ENCODE data around the gene TDRD9. TPM values are rescaled to one million over a fixed set of nuclear protein-coding genes. Genes with fewer than 3 reads are reported as not detected.
"Not testable (repeated sequence)": the region's sequence is repeated elsewhere in the genome, so short reads cannot be mapped to it uniquely, and the experiment has no call there.

TDRD9 gene
- total RNA-seq, 3 donors from 2014 or later: 0.30 to 1.1 (median 0.90) TPM

DNA sequence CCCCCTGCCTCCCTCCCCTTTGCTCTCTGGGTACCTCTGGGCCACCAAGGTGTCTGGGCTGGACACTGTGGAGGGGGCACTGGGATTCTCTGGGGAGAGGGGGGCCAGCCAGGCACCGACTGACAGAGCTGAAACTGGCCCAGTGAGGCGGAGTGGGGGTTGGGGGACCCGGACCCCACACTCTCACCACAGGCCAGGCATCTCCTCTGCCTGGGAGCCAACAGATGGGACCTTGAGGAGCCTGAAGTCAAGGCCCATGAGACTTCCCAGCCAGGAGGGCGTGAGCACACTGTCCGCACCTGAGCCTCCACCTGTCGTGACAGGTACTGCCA, 41.1 kb upstream of the TDRD9 start:
- no peak for ATAC-seq
- Mint-ChIP-seq H3K4me3 (no peak overlapping the region), H3K36me3 (ENCODE audit: insufficient read depth) (no peaks in the 10 kb centered on the region), H3K9me3 (no peaks in the 10 kb centered on the region), H3K27me3 (ENCODE audit: low read depth) (no peaks in the 10 kb centered on the region), H3K4me1 (ENCODE audit: low read depth) (no peaks in the 10 kb centered on the region)
- DNase-seq: no peak

DNA sequence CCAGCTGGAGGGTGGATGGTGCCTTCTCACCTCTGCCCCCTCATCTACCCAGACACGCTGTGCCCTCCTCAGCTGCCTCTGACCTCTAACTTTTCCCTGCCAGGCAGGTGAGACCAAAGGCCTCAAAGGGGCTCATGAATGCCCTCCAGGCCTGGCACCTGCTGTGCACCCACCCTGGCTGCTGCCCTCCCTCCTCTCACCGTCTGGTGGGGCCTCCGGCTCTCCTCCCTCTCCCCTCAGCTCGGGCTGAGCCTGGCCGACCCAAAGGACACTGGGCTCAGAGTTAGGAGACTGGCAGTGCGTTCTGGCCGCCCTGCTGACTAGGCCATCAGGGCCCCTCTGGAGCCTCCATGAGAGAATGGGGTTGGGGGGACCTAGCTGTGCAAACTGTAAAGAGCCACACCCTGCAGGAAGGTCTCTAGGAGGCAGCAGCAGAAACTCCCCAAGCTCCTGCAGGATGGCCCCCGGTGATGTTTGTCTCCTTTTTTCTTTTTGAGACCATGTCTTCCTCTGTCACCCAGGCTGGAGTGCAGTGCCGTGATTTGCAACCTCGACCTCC, 40.6 kb upstream of the TDRD9 start:
- H3K36me3 Mint-ChIP-seq (ENCODE audit: insufficient read depth): no peaks in the 10 kb centered on the region
- H3K4me1 Mint-ChIP-seq (ENCODE audit: low read depth): no peaks in the 10 kb centered on the region
- H3K27me3 Mint-ChIP-seq (ENCODE audit: low read depth): no peaks in the 10 kb centered on the region
- ATAC-seq: no peak
- H3K9me3 Mint-ChIP-seq: no peaks in the 10 kb centered on the region
- DNase-seq: no peak
- H3K4me3 Mint-ChIP-seq: no peak overlapping the region

DNA sequence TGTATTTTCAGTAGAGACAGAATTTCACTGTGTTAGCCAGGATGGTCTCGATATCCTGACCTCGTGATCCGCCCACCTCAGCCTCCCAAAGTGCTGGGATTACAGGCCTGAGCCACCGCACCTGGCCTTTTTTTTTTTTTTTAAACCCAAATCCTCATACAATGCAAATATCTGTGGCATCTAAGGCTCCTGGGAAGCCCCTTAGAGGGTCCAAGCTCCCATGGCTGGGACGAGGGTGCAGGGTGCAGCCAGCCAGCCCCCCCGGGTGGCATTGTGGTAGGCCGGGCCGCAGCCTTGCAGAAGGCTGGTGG, 39.3 kb upstream of the TDRD9 start:
- H3K36me3 Mint-ChIP-seq (ENCODE audit: insufficient read depth); DNase-seq; H3K27me3 Mint-ChIP-seq (ENCODE audit: low read depth); H3K4me1 Mint-ChIP-seq (ENCODE audit: low read depth); H3K9me3 Mint-ChIP-seq; ATAC-seq; H3K4me3 Mint-ChIP-seq: not testable (repeated sequence)

DNA sequence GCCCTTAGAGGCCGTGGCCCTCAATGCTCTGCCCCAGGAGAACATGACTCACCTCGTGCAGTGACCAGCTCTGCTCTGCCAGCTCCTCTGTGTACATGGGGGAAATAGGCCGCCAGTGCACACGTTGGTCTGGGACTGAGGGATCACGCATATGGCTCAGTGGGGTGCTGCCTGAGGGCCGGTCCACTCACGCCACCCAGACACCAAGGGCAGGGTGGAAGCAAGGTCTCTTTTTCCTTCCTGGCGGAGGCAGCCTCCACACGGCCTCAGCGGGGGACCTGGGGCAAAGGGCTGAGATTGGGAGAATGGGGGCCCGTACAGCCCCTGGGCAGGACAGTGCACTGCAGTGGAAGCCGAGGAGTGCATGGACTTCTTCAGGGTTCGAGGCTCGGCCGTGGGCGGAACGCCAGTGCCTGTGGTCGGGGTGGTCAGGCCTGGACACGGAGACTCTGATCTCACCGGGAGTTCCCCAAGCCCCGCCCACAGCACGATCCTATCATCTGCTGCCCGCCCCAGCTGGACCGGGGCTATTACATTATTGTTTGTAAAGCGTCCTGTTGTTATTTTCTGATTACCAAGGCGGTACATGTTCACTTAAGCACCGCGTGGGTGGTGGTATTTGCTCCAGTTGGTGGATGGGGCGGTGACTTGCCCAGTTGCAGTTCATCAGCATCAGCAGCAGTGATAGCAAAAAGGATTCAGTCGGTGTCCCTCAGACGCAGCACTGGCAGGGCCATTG, 38.8 kb upstream of the TDRD9 start:
- ATAC-seq (no peak), DNase-seq (no peak)
- Mint-ChIP-seq H3K9me3 (no peaks in the 10 kb centered on the region), H3K27me3 (ENCODE audit: low read depth) (no peaks in the 10 kb centered on the region), H3K36me3 (ENCODE audit: insufficient read depth) (no peaks in the 10 kb centered on the region), H3K4me3 (no peak overlapping the region), H3K4me1 (ENCODE audit: low read depth) (no peaks in the 10 kb centered on the region)

DNA sequence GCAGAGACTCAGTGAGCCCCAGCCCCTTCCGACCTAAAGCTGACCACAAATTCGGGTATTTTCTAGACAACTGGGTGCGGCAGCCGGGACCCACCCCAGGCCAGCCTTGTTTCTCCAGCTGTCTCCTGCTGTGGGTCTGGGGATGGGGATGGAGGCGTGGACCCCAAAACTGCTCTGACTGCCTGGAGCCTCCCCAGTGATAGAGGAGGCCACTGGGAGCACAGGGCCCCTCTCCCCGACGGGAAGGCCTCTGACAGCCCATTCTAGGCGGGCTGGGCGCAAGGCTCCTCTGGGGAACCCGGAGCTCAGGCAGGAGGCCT, 38.2 kb upstream of the TDRD9 start:
- no peak for DNase-seq
- H3K36me3 Mint-ChIP-seq (ENCODE audit: insufficient read depth): no peaks in the 10 kb centered on the region
- H3K4me1 Mint-ChIP-seq (ENCODE audit: low read depth): no peaks in the 10 kb centered on the region
- H3K27me3 Mint-ChIP-seq (ENCODE audit: low read depth): no peaks in the 10 kb centered on the region
- H3K4me3 Mint-ChIP-seq: no peak overlapping the region
- no peak for ATAC-seq
- H3K9me3 Mint-ChIP-seq: no peaks in the 10 kb centered on the region

DNA sequence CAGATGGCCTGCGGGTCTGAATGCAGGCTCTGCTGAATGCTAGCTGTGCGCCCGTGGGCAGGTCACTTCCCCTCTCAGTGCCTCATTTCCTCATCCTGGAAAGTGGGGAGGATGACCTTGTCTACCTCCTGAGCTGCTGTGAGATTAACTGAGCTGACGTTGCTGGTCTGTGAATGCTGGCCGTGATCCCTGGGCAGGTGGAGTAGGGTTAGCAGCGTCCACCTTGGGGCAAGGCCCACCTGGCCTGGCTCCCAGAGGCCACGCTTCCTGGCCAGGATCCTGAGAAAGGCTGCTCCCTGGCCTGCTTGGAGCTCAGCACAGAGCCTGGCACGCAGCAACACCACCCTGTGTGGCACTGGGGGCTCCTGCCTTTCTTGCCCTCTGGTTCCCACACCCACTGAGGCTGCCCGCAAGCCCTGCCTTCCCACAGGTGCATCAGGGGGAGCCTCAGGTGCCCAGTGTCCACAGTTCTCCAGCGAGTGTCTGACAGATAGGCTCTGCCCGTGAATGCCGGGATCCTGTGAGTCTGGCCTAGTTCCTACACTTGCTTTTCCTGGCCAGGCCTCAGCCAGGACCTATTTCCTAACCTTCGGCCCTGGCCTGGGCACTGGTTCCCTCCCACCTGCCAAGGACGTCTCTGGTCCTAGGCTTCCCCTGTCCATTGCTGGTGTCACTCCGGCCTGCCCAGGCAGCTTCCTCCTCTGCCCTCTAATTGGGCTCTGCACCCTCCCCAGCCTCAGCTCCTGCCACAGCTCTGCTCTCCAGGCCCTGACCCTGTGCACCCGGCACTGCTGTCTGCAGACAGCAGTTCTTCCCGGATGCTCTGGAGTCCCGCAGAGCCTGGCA, 37.2 kb upstream of the TDRD9 start:
- Mint-ChIP-seq H3K4me3 (no peak overlapping the region), H3K9me3 (no peaks in the 10 kb centered on the region), H3K27me3 (ENCODE audit: low read depth) (no peaks in the 10 kb centered on the region), H3K36me3 (ENCODE audit: insufficient read depth) (no peaks in the 10 kb centered on the region), H3K4me1 (ENCODE audit: low read depth) (no peaks in the 10 kb centered on the region)
- ATAC-seq (no peak), DNase-seq (no peak)

DNA sequence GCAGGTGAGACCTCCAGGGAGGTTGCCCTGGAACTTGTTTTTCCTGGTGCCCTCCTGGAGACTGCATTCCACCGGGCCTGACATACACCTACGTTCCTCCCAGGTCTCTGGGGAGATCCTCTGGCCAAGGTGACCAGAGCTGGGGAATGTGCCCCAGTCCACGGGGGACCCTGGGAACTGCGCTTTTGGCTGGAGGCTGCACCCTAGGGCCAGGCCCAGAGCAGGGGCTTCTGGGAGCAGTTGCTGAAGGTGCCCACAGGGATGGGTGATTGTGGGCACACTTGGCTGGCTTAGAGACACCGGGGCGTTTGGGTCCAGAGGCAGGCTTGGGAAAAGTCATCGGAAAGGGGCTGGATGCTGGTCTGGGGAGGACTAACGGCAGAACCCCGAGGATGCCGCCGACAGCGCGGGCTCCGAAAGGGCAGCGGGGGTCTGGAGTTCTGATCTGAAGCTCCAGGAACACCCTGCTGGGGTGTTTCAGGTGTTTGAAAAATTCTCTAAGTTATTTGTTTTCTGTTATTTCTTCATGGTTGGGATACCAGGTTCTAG, 36.5 kb upstream of the TDRD9 start:
- no peaks in the 10 kb centered on the region for H3K36me3 Mint-ChIP-seq (ENCODE audit: insufficient read depth)
- no peak for ATAC-seq
- H3K4me1 Mint-ChIP-seq (ENCODE audit: low read depth): no peaks in the 10 kb centered on the region
- DNase-seq: no peak
- no peak overlapping the region for H3K4me3 Mint-ChIP-seq
- H3K9me3 Mint-ChIP-seq: no peaks in the 10 kb centered on the region
- H3K27me3 Mint-ChIP-seq (ENCODE audit: low read depth): no peaks in the 10 kb centered on the region

DNA sequence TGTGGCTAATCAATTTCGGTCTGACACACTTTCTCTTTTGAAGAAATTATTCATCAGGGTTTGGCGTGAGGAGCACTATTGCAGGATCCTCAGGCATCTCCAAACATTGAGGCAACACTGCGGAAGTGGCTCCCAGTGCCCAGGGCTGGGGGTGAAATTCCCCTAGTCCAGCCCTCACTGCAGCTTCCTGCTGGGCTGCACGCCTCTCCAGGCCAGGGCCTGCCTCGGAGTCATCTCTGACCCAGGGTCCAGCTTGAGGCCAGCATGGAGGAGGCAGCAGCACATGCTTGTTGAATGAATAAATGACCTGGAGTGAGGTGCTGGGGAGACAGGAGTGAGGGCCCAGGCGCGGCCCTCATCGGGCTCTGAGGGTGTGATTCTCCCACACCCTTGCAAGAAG, 36.0 kb upstream of the TDRD9 start:
- no peak for DNase-seq
- Mint-ChIP-seq H3K9me3 (no peaks in the 10 kb centered on the region), H3K4me1 (ENCODE audit: low read depth) (no peaks in the 10 kb centered on the region), H3K36me3 (ENCODE audit: insufficient read depth) (no peaks in the 10 kb centered on the region), H3K27me3 (ENCODE audit: low read depth) (no peaks in the 10 kb centered on the region), H3K4me3 (no peak overlapping the region)
- ATAC-seq: no peak

DNA sequence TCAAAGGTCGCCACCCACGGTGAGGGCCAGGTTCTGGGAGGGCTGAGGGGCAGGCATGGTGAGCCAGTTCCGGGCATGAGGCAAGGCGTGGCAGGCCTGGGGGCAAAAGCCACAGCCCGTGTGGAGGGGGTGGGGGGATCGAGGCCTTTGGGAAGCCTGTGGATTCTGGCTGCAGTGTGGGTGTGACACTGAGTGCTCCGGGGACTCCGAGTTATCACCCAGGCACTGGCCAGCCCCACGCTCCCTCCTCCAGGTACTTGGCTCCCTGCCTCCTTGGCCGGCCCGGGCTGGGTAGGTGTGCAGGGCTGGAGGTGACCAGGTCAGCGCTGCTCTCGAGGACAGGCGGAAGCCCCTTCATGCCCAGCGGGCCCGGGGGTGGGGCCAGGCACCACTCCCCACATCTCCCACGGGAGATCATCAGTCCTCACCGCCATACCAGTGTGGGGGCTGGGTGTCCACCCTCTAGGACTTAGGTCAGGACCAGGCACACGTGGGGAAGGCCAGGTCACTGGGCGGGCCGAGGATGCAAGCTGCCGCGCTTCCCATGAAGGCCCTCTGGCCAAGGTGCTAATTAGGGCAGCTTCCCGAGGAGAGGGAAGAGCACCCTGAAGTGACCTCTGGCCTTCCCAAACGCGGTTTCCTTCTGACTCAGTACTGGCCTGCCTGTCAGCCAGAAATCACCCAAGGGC, 34.1 kb upstream of the TDRD9 start:
- H3K4me1 Mint-ChIP-seq (ENCODE audit: low read depth): no peaks in the 10 kb centered on the region
- H3K4me3 Mint-ChIP-seq: no peak overlapping the region
- no peaks in the 10 kb centered on the region for H3K36me3 Mint-ChIP-seq (ENCODE audit: insufficient read depth)
- ATAC-seq: no peak
- H3K9me3 Mint-ChIP-seq: no peaks in the 10 kb centered on the region
- no peak for DNase-seq
- H3K27me3 Mint-ChIP-seq (ENCODE audit: low read depth): no peaks in the 10 kb centered on the region

DNA sequence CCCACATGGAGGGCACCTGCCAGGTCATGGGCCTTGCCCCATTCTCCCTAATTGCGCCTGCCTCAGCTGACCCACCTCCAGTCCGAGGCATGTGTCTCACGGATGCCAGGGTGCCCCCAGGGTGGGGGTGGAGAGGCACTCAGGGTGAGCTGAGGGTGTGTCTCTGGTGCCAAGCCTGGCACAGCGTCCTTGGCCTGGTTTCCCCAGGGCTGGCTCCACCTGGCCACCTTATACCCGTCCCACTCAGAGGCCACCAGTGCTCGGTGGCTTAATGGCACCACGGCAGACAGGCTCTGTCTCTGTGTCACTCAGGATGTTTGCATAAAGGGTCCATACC, 33.6 kb upstream of the TDRD9 start:
- Mint-ChIP-seq H3K27me3 (ENCODE audit: low read depth) (no peaks in the 10 kb centered on the region), H3K36me3 (ENCODE audit: insufficient read depth) (no peaks in the 10 kb centered on the region), H3K4me1 (ENCODE audit: low read depth) (no peaks in the 10 kb centered on the region), H3K4me3 (no peak overlapping the region), H3K9me3 (no peaks in the 10 kb centered on the region)
- ATAC-seq (no peak), DNase-seq (no peak)

DNA sequence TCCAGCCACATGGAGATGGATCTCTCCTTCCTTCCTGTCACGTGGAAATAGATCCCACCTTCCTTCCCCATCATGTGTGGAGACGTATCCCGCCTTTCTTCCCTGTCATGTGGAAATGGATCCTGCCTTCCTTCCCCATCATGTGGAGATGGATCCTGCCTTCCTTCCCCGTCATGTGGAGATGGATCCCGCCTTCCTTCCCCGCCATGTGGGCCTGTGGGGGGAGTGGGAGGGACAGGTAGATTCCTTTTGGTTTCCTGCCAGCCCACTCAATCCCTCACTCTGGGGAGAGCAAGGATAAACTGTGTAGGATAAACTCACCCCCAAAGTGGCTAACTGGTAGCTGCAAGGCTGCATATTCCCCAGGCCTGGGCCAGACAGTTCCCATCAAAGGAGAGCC, 31.7 kb upstream of the TDRD9 start:
- Mint-ChIP-seq H3K4me3 (no peak overlapping the region), H3K4me1 (ENCODE audit: low read depth) (peaks cover 2% of the 10 kb centered on the region), H3K27me3 (ENCODE audit: low read depth) (no peaks in the 10 kb centered on the region), H3K9me3 (no peaks in the 10 kb centered on the region), H3K36me3 (ENCODE audit: insufficient read depth) (no peaks in the 10 kb centered on the region)
- DNase-seq: no peak
- no peak for ATAC-seq

DNA sequence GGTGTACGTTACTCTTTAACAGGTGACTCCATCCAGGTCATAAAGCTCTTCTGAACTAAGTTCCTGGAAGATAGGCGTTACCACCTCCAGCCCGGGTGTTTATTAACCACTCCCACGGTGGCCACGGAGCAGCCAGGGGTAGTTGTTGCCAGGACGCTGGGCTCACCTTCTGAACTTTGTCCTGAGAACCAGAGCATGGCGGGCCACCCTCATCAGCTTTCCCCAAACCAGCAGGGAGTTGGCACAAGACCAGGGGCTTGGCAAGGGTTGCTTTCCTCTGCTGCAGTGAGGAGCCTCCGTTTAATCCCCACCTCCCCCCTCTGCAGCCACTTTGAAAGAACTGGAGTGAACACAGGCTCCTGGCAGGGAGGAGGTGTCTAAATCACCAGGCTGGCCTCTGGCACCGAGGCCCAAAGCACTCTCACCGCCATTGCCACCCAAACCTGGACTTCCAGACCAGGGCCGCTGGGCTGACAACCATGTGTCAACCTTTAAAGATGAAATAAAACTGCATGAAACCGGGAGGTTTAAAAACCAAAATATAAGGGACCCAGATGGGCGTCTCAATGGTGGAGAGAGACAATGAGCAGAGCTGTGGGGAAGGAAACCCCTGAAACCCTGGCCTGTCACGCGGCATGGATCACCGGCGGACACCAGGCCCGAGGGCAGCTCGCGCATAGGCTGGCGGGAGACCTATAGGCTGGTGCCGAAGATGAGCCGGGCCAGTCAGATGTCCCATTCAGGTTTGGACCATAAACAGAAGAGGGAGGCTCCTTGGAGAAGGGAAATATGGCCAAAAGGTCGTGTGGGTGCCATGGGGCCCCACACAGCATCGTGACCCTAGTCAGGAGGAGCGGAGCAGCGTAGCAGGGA, 30.9 kb upstream of the TDRD9 start:
- Mint-ChIP-seq H3K4me1 (ENCODE audit: low read depth) (peaks cover 2% of the 10 kb centered on the region), H3K4me3 (no peak overlapping the region), H3K36me3 (ENCODE audit: insufficient read depth) (no peaks in the 10 kb centered on the region), H3K9me3 (no peaks in the 10 kb centered on the region), H3K27me3 (ENCODE audit: low read depth) (no peaks in the 10 kb centered on the region)
- no peak for ATAC-seq
- DNase-seq: no peak

DNA sequence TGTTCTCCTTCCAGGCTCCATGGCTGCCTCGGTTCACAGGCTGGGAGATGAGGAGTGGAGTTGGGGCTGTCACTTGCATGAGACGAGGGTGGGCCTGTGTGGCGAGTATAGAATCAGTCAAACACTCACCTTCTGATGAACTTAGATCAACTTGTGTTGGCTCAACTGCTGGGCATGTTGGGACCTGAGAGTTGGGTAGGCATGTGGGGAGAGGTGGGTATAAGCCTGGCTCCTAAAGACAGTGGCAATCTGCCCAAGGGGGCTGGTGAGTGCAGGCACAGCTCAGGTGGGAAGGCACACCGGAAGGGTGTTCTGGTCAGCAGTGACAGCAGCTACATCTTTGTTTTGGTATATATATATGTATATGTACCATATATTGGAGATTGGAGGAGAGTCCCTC, 30.1 kb upstream of the TDRD9 start:
- DNase-seq (no peak), ATAC-seq (no peak)
- H3K4me1 Mint-ChIP-seq (ENCODE audit: low read depth): peaks cover 2% of the 10 kb centered on the region
- no peak overlapping the region for H3K4me3 Mint-ChIP-seq
- no peaks in the 10 kb centered on the region for H3K9me3 Mint-ChIP-seq
- no peaks in the 10 kb centered on the region for H3K27me3 Mint-ChIP-seq (ENCODE audit: low read depth)
- H3K36me3 Mint-ChIP-seq (ENCODE audit: insufficient read depth): no peaks in the 10 kb centered on the region

DNA sequence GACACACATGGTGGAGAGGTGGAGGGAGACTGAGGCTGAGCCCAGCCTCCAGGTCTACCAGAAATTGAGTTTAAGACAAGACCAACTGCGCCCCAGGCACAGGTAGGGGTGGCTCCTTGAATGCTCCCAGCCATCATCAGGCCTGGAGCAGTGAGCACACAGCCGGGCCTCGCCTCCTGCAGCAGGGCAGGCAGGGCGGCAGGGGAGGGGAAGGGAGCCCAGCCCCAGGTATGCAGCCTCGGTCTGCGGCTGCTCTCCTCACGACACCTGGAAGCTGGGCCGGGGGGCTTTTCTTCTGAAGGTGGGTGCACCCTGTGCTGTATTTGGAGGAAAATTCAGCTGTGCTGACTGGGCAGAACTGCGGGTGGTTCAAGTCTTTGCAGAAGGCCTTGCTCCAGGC, 29.5 kb upstream of the TDRD9 start:
- Mint-ChIP-seq H3K4me1 (ENCODE audit: low read depth) (peaks cover 2% of the 10 kb centered on the region), H3K27me3 (ENCODE audit: low read depth) (no peaks in the 10 kb centered on the region), H3K36me3 (ENCODE audit: insufficient read depth) (no peaks in the 10 kb centered on the region), H3K9me3 (no peaks in the 10 kb centered on the region), H3K4me3 (no peak overlapping the region)
- ATAC-seq (no peak), DNase-seq (no peak)
